B cell (primary cell): ENCODE data around the gene KATNBL1. TPM values are rescaled to one million over a fixed set of nuclear protein-coding genes. Genes with fewer than 3 reads are reported as not detected.

ENCODE experiments used
- ATAC-seq: fragments of 200-7000 bp; cut with Tn5 transposase; one replicate; pipeline ENCODE4 v1.10.0; 2021; ENCODE audit warnings: low read depth, mild to moderate bottlenecking, moderate number of reproducible peaks, moderate library complexity
- CTCF ChIA-PET: fragments of 350-600 bp; sonication (Branson Sonifier 250); formaldehyde crosslinking; loops from one replicate; lab custom pipeline; 2021; ENCODE audit warnings: antibody characterized with exemption, inconsistent platforms; lab: Charles Lee
- POLR2A ChIA-PET: fragments of 350-600 bp; sonication (Branson Sonifier 250); formaldehyde crosslinking; loops from one replicate; lab custom pipeline; 2021; ENCODE audit warnings: antibody characterized with exemption; lab: Charles Lee
- DNase-seq: peaks from one replicate; pipeline ENCODE4 v3.0.0; 2013
- H2AFZ ChIP-seq: 2 replicates; pipeline ENCODE4 v1.6.1; 2012; ENCODE audit warnings: mild to moderate bottlenecking, low read depth, low read length; ENCODE audit not compliant: insufficient read depth, poor library complexity, severe bottlenecking
- H3K27ac ChIP-seq, 2 donors: 1 replicate in 1 of 2; 2 replicates in 1 of 2; pipeline ENCODE4 v1.5.1; 2012 to 2013; ENCODE audit warnings: low read length in 2 of 2, mild to moderate bottlenecking in 2 of 2, moderate library complexity in 1 of 2
- H3K27me3 ChIP-seq, 4 experiments: fragments of 200-600 bp in 1 of 4; sonication (generic) in 1 of 4; replicated peaks in 1 of 4; 1 replicate in 2 of 4; 2 replicates in 2 of 4; pipeline versions ENCODE4 v1.6.1 to v1.7.0; 2013 to 2016; ENCODE audit warnings: low read length in 3 of 4, mild to moderate bottlenecking in 2 of 4, mixed read lengths in 1 of 4, moderate library complexity in 1 of 4; ENCODE audit not compliant: insufficient read depth in 4 of 4, control insufficient read depth in 3 of 4; ENCODE audit errors: control extremely low read depth in 1 of 4
- H3K36me3 ChIP-seq, 2 experiments: replicated peaks in 1 of 2; 1 replicate in 1 of 2; 2 replicates in 1 of 2; pipeline versions ENCODE4 v1.6.1 to v1.7.1; 2013; ENCODE audit warnings: low read length in 1 of 2; ENCODE audit not compliant: insufficient read depth in 2 of 2, control insufficient read depth in 1 of 2; ENCODE audit errors: control extremely low read depth in 1 of 2, extremely low read depth in 1 of 2
- H3K4me1 ChIP-seq, 2 donors: fragments of 200-600 bp in 1 of 2; sonication (generic) in 1 of 2; 1 replicate in 1 of 2; 2 replicates in 1 of 2; pipeline versions ENCODE4 v1.5.1 to v1.6.1; 2013 to 2017; ENCODE audit warnings: low read length in 2 of 2; ENCODE audit not compliant: control insufficient read depth in 2 of 2, insufficient read depth in 2 of 2
- H3K4me2 ChIP-seq: replicated peaks from 2 replicates; pipeline ENCODE3; 2012; ENCODE audit warnings: mild to moderate bottlenecking, low read depth, low read length; ENCODE audit not compliant: poor library complexity, severe bottlenecking
- H3K4me3 ChIP-seq, 5 experiments: fragments of 200-600 bp in 1 of 5; sonication (generic) in 1 of 5; 1 replicate in 3 of 5; 2 replicates in 2 of 5; pipeline versions ENCODE4 v1.5.1 to v1.7.0; 2011 to 2016; ENCODE audit warnings: low read length in 4 of 5, mild to moderate bottlenecking in 4 of 5, low read depth in 2 of 5, control low read depth in 1 of 5, moderate library complexity in 1 of 5; ENCODE audit not compliant: insufficient read depth in 1 of 5; ENCODE audit errors: control extremely low read depth in 1 of 5, extremely low read depth in 1 of 5
- H3K79me2 ChIP-seq: fragments of 200-600 bp; sonication (generic); one replicate; pipeline ENCODE4 v1.6.0; 2016; ENCODE audit warnings: low read length; ENCODE audit not compliant: control insufficient read depth, insufficient read depth
- H3K9ac ChIP-seq: fragments of 200-600 bp; sonication (generic); 2 replicates; pipeline ENCODE4 v1.6.1; 2017; ENCODE audit warnings: mild to moderate bottlenecking, low read length, moderate library complexity
- H3K9me3 ChIP-seq, 3 donors: one replicate each; pipeline versions ENCODE4 v1.6.1 to v1.7.1; 2013; ENCODE audit warnings: low read length in 2 of 3; ENCODE audit not compliant: control insufficient read depth in 2 of 3, insufficient read depth in 1 of 3; ENCODE audit errors: control extremely low read depth in 1 of 3
- H4K20me1 ChIP-seq: 2 replicates; pipeline ENCODE4 v1.6.0; 2012; ENCODE audit warnings: mild to moderate bottlenecking, low read length; ENCODE audit not compliant: insufficient read depth, control insufficient read depth, poor library complexity, severe bottlenecking
- H3K27ac Mint-ChIP-seq: one replicate; pipeline ENCODE4 v1.8.0; 2021; ENCODE audit warnings: mixed read lengths
- H3K27me3 Mint-ChIP-seq: one replicate; pipeline ENCODE4 v1.8.0; 2021; ENCODE audit warnings: mixed read lengths
- H3K4me1 Mint-ChIP-seq: one replicate; pipeline ENCODE4 v1.8.0; 2021; ENCODE audit warnings: mixed read lengths
- H3K4me3 Mint-ChIP-seq: one replicate; pipeline ENCODE4 v1.8.0; 2021; ENCODE audit warnings: mixed read lengths
- H3K9me3 Mint-ChIP-seq: one replicate; pipeline ENCODE4 v1.8.0; 2022; ENCODE audit warnings: mixed read lengths; ENCODE audit not compliant: insufficient read depth
- EZH2 ChIP-seq: IDR thresholded peaks from 2 replicates; pipeline ENCODE4 v1.6.1; 2012; ENCODE audit warnings: borderline replicate concordance, low read depth, mild to moderate bottlenecking, moderate library complexity, low read length; ENCODE audit not compliant: insufficient read depth, poor library complexity, severe bottlenecking
- WGBS: methylation state at CpG from one replicate; pipeline ENCODE4 v1.1.5; 2013; ENCODE audit warnings: missing lambda C conversion rate; ENCODE audit not compliant: insufficient coverage; 5-methylcytosine and 5-hydroxymethylcytosine counted together
- intact Hi-C: fragments of 100-400 bp; cut with micrococcal nuclease; formaldehyde crosslinking; loops from one replicate; pipeline ENCODE4 v1.10.0; 2022
- polyA plus RNA-seq: library from polyadenylated mRNA; depleted of rRNA; stranded (reverse); fragments of >200 nt; gene quantifications from 2 replicates; pipeline ENCODE4 v1.2.3, GENCODE V29; 2012
- total RNA-seq, 2 donors: library from RNA; stranded (reverse); fragments of 120-200 nt in 1 of 2; gene quantifications; 1 replicate in 1 of 2; 2 replicates in 1 of 2; pipeline versions ENCODE4 v1.2.3 to v1.2.4, GENCODE V29; 2013 to 2022
- TF ChIP-seq, protein P1 (sequence below): fragments of 200-600 bp; IDR thresholded peaks from one replicate; pipeline ENCODE4 v1.8.0; 2022; ENCODE audit warnings: antibody characterized with exemption, mild to moderate bottlenecking

KATNBL1 gene
- total and polyA plus RNA-seq, 2 donors (not counting 1 experiment from before 2014, with no cell fraction given), result 22.1 to 54.8 TPM

DNA sequence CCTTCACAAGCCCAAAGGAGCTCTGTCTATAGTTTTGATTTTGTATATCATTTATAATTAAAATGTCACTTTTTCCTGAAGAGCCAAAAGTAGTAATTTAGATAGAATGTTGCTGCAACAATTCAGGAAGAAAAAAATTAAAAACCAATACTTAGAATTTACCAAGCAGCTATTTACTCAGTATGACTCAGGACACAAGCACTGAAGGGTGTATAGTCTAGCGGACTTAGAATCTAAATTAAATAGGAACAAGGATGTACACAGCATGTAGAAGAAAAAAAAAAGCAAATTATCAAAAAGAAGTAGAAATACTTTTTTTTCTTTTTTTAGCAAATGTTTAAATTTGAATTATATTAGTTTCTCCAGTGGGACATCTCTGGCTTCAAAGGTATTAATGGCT lies 76.4 kb downstream of the KATNBL1 start:
- H3K4me3 ChIP-seq, result no peak overlapping the region
- H3K4me1 ChIP-seq, result no peaks in the 10 kb centered on the region
- H3K79me2 ChIP-seq, result no peaks in the 10 kb centered on the region
- no peaks in the 10 kb centered on the region for H4K20me1 ChIP-seq
- Mint-ChIP-seq H3K9me3 (no peaks in the 10 kb centered on the region), H3K4me1 (no peaks in the 10 kb centered on the region), H3K27ac (no peak overlapping the region), H3K27me3 (no peaks in the 10 kb centered on the region), H3K4me3 (no peak overlapping the region)
- no peak overlapping the region for H3K27ac ChIP-seq
- ChIA-PET POLR2A (no interaction called here), CTCF (no interaction called here)
- ATAC-seq (no peak), DNase-seq (no peak)
- H3K9ac ChIP-seq, result no peak overlapping the region
- WGBS, result no CpG with 5 or more reads among the region's 1 CpG
- no peak overlapping the region for H2AFZ ChIP-seq
- no peaks in the 10 kb centered on the region for H3K27me3 ChIP-seq
- TF ChIP-seq, protein P1, sequence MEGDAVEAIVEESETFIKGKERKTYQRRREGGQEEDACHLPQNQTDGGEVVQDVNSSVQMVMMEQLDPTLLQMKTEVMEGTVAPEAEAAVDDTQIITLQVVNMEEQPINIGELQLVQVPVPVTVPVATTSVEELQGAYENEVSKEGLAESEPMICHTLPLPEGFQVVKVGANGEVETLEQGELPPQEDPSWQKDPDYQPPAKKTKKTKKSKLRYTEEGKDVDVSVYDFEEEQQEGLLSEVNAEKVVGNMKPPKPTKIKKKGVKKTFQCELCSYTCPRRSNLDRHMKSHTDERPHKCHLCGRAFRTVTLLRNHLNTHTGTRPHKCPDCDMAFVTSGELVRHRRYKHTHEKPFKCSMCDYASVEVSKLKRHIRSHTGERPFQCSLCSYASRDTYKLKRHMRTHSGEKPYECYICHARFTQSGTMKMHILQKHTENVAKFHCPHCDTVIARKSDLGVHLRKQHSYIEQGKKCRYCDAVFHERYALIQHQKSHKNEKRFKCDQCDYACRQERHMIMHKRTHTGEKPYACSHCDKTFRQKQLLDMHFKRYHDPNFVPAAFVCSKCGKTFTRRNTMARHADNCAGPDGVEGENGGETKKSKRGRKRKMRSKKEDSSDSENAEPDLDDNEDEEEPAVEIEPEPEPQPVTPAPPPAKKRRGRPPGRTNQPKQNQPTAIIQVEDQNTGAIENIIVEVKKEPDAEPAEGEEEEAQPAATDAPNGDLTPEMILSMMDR, result no peak
- TF ChIP-seq EZH2, result no peak
- no peak overlapping the region for H3K4me2 ChIP-seq
- H3K36me3 ChIP-seq, result no peaks in the 10 kb centered on the region
- no peaks in the 10 kb centered on the region for H3K9me3 ChIP-seq
- intact Hi-C loops, result no loop called here

DNA sequence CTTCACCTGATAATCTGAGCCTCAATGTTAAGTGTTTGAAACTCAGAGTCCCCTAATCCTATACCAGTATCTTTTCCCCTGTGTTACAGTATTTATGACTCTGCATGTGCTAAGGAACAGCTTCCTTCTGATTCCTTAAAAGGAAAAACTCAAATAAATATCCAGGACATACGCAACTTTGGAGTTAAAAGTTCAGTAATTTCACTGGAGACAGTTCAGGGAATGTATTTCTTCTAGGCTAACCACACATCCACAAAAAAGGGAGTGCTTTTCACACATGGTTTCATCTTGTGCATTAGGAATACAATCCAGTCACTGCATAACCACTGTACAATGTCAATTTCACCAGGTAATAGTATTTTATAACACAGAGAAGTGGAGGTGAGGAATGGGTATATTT lies 77.0 kb downstream of the KATNBL1 start:
- no peaks in the 10 kb centered on the region for H3K36me3 ChIP-seq

More for the DNA sequence above, 77.0 kb downstream of the KATNBL1 start:
- H3K9me3 Mint-ChIP-seq, result no peaks in the 10 kb centered on the region
- ChIA-PET CTCF (interaction anchor here (0.6 kb wide), 1 partner anchor 70 kb away, joined by 3 read pairs; no protein-coding TSS in a partner anchor), POLR2A (no interaction called here)
- WGBS, result no CpG with 5 or more reads among the region's 1 CpG
- Histone ChIP-seq H4K20me1 (no peaks in the 10 kb centered on the region), H3K27me3 (no peaks in the 10 kb centered on the region), H2AFZ (no peak overlapping the region), H3K4me3 (no peak overlapping the region), H3K79me2 (no peaks in the 10 kb centered on the region), H3K4me2 (no peak overlapping the region), H3K27ac (no peak overlapping the region), H3K4me1 (no peaks in the 10 kb centered on the region), H3K9ac (no peak overlapping the region), H3K9me3 (no peaks in the 10 kb centered on the region)
- H3K27ac Mint-ChIP-seq, result no peak overlapping the region
- DNase-seq (no peak), ATAC-seq (no peak)
- H3K4me3 Mint-ChIP-seq, result no peak overlapping the region
- intact Hi-C loops, result no loop called here
- no peaks in the 10 kb centered on the region for H3K4me1 Mint-ChIP-seq
- H3K27me3 Mint-ChIP-seq, result no peaks in the 10 kb centered on the region
- TF ChIP-seq, protein P1, result no peak
- no peak for TF ChIP-seq EZH2
